BLaER1 treated with 17β-estradiol and CSF1 and Interleukin-3, amounts not matched to agents 10 nM and 100 nM (cell line): ENCODE data around the gene ABCC4.
"Not testable (repeated sequence)": the region's sequence is repeated elsewhere in the genome, so short reads cannot be mapped to it uniquely, and the experiment has no call there.

ENCODE experiments used
- H3K27ac ChIP-seq, 11 experiments: shearing (Covaris generic); formaldehyde crosslinking; 2 replicates each; pipeline ENCODE4 v1.8.1; 2022
- H3K27me3 ChIP-seq, 11 experiments: shearing (Covaris generic); formaldehyde crosslinking; 2 replicates each; pipeline ENCODE4 v1.8.1; 2022
- H3K36me3 ChIP-seq, 11 experiments: shearing (Covaris generic); formaldehyde crosslinking; 2 replicates each; pipeline ENCODE4 v1.8.1; 2022
- H3K4me1 ChIP-seq, 10 experiments: shearing (Covaris generic); formaldehyde crosslinking; 2 replicates each; pipeline ENCODE4 v1.8.1; 2022
- H3K4me2 ChIP-seq, 11 experiments: shearing (Covaris generic); formaldehyde crosslinking; 2 replicates each; pipeline ENCODE4 v1.8.1; 2022
- H3K4me3 ChIP-seq, 10 experiments: shearing (Covaris generic); formaldehyde crosslinking; 2 replicates each; pipeline ENCODE4 v1.8.1; 2022
- H3K9ac ChIP-seq, 11 experiments: shearing (Covaris generic); formaldehyde crosslinking; 2 replicates each; pipeline ENCODE4 v1.8.1; 2022
- H3K9me3 ChIP-seq, 11 experiments: shearing (Covaris generic); formaldehyde crosslinking; replicated peaks in 1 of 11; 2 replicates each; pipeline ENCODE4 v1.8.1; 2022
- H4K20me1 ChIP-seq, 11 experiments: shearing (Covaris generic); formaldehyde crosslinking; 2 replicates each; pipeline ENCODE4 v1.8.1; 2022
- Cebpa-rat ChIP-seq, 11 experiments: shearing (Covaris generic); IDR thresholded peaks; 2 replicates each; pipeline ENCODE4 v1.8.1; 2022

Gene ABCC4

DNA sequence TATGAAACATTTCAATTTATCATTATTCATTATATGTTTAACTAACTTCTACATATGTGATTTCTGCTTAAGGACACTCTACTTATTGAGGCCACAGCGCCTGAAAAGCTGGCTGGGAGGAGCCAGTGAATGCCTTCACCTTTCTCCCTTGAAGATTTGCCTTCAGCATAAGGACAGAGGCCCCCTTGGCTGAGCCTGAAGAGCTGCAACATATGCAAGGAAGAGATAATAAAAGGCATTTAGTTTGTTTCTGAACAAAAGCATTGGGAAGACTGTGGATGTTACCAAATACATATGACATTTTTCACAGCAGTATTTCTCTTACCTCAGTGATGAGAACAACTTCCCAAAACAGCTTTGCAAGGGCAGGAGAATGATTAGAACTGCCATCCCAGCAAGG lies 92.1 kb downstream of the ABCC4 start:
- H3K4me1 ChIP-seq: peaks cover 28 to 43% (median 41%) of the 10 kb centered on the region in 10 experiments
- H3K9ac ChIP-seq: no peak overlapping the region
- peak overlapping the region in 2 of 11 experiments; percentile 1 to 17; a peak in 1 of 22 replicates for H3K27ac ChIP-seq
- no peak overlapping the region for H3K4me3 ChIP-seq
- peaks cover 10 to 55% (median 44%) of the 10 kb centered on the region in 11 experiments for H3K36me3 ChIP-seq
- no peaks in the 10 kb centered on the region for H4K20me1 ChIP-seq
- H3K9me3 ChIP-seq: no peaks in the 10 kb centered on the region
- peak overlapping the region in 7 of 11 experiments; percentile 62 to 87 (median 83); a peak in 13 of 22 replicates for H3K4me2 ChIP-seq
- TF ChIP-seq Cebpa-rat (IDR thresholded peaks at IDR 0.05): no peak
- H3K27me3 ChIP-seq: no peaks in the 10 kb centered on the region

DNA sequence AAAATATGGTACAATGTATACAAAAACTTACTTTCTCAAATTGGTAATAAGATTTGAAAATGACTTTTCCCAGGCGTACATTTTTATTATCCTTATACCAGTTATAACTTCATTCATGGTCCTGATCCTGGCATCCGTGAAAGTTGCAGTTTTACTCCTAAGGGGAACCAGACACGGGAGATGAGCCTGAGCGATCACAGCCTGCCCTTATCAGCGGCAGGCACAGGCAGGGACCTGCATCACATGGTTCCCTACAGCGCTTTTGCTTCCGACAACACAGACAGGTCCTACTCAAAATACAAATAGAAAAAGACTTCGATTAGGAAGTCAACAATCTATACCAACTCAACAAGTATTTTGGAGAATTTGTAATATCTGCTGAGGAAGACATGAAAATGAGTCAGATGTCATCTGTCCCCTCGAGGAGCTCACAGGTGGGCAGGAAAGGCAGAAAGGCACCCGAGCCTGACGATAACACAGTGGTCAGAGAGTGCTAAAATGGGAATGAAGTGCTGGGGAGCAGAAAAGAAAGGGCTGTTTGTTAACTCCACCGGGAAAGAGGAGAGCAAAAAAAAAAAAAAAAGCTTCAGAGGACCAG lies 93.4 kb downstream of the ABCC4 start:
- peak overlapping the region; percentile 30 to 87 (median 76) for H3K4me2 ChIP-seq
- peak overlapping the region in 4 of 11 experiments; percentile 1 to 49 (median 8); a peak in 3 of 22 replicates for H3K27ac ChIP-seq
- no peak for TF ChIP-seq Cebpa-rat (IDR thresholded peaks at IDR 0.05)
- no peaks in the 10 kb centered on the region for H3K27me3 ChIP-seq
- peak overlapping the region in 6 of 11 experiments; percentile 11 to 41 (median 18); a peak in 5 of 22 replicates for H3K9ac ChIP-seq
- H3K4me3 ChIP-seq: peak overlapping the region in 2 of 10 experiments; percentile 3 to 19; a peak in 2 of 20 replicates
- H3K9me3 ChIP-seq: no peaks in the 10 kb centered on the region
- peaks cover 10 to 68% (median 56%) of the 10 kb centered on the region in 11 experiments for H3K36me3 ChIP-seq
- peaks cover 24 to 39% (median 31%) of the 10 kb centered on the region in 10 experiments for H3K4me1 ChIP-seq
- no peaks in the 10 kb centered on the region for H4K20me1 ChIP-seq

DNA sequence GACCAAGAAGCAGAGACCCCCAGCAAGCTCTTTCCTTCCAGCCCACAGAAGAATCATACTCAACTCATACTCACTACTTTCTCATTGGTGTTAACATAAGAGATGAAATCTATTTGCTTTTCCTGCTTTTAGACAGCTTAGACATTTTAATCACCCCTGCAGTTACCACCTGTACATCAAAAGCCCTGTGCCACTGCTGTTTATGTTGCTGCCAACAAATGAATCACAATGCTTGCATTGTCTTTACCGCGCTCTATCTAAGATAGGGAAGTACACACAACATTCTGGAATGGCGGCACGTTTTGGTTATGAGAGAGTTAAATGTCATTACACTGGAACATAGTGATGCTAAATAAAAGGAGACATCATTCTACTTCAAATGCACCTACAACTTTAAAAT lies 95.1 kb downstream of the ABCC4 start:
- Histone ChIP-seq H3K27me3 (no peaks in the 10 kb centered on the region), H3K9ac (no peak overlapping the region), H3K4me1 (peaks cover 24 to 39% (median 30%) of the 10 kb centered on the region in 10 experiments), H3K36me3 (peaks cover 16 to 84% (median 71%) of the 10 kb centered on the region in 11 experiments), H3K27ac (no peak overlapping the region), H3K9me3 (no peaks in the 10 kb centered on the region), H3K4me3 (no peak overlapping the region), H3K4me2 (no peak overlapping the region), H4K20me1 (no peaks in the 10 kb centered on the region)
- no peak for TF ChIP-seq Cebpa-rat (IDR thresholded peaks at IDR 0.05)

DNA sequence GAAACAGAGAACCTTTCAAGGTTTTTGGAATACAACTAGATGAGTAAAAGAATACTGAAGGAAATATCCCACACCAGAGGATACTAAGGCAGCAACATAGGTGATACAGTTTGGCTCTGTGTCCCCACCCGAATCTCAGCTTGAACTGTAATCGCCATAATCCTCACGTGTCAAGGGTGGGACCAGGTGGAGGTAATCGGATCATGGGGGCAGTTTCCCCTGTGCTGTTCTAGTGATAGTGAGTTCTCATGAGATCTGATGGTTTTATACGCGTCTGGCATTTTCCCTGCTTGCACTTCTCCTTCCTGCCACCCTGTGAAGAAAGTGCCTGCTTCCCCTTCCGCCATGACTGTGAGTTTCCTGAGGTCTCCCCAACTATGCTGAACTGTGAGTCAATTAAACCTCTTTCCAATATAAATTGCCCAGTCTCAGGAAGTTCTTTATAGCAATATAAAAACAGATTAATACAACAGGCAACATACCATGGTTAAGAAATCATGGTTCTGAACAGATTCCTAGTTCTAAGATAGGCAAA lies 97.0 kb downstream of the ABCC4 start:
- TF ChIP-seq Cebpa-rat (IDR thresholded peaks at IDR 0.05): no peak
- no peaks in the 10 kb centered on the region for H3K27me3 ChIP-seq

DNA sequence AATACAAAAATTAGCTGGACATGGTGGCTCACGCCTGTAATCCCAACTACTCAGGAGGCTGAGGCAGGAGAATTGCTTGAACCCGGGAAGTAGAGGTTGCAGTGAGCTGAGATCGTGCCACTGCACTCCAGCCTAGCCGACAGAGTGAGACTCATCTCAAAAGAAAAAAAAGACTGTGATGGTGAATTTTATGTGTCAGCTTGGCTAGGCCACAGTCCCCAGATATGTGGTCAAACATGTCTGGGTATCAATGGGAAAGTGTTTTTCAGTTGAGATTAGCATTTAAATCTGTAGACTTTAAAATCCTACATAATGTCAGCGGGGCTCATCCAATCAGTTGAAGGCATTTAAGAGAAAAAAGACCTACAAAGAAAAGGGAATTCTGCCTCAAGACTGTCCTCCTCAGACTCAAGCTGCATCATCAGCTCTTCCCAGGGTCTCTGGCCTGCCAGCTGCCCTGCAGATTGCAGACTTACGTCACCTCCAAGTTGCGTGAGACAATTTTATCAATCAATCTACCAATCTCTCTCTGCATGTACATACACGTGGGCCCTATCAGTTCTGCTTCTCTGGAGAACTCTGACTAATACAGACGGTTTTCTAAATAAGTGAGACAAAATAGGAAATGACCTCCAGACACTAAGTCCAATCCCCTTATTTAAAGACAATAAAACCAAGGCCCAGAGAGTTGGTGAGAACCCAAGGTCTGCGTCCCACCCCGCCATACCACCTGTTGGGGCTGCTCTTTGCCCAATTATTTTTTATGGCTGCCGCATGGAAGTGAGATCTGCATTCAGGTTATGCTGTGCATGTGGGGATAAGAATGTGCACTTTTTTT lies 99.2 kb downstream of the ABCC4 start:
- peaks cover 35 to 87% (median 84%) of the 10 kb centered on the region in 11 experiments for H3K36me3 ChIP-seq
- H3K9ac ChIP-seq: no peak overlapping the region
- peaks cover 10 to 18% (median 13%) of the 10 kb centered on the region in 11 experiments; a peak in 18 of 22 replicates for H3K9me3 ChIP-seq
- H3K4me3 ChIP-seq: no peak overlapping the region
- no peak overlapping the region for H3K27ac ChIP-seq
- peaks cover 0 to 16% (median 6%) of the 10 kb centered on the region in 10 experiments; a peak in 11 of 20 replicates for H3K4me1 ChIP-seq
- H4K20me1 ChIP-seq: peaks cover 0 to under 1% (median 0%) of the 10 kb centered on the region in 11 experiments; a peak in 1 of 22 replicates
- TF ChIP-seq Cebpa-rat (IDR thresholded peaks at IDR 0.05): no peak
- no peaks in the 10 kb centered on the region for H3K27me3 ChIP-seq
- no peak overlapping the region for H3K4me2 ChIP-seq

More for the DNA sequence above, 97.0 kb downstream of the ABCC4 start:
- Histone ChIP-seq H3K36me3 (peaks cover 29 to 89% (median 74%) of the 10 kb centered on the region in 11 experiments), H3K9me3 (peaks cover 2 to 10% (median 6%) of the 10 kb centered on the region in 11 experiments; a peak in 18 of 22 replicates), H3K4me1 (peaks cover 20 to 32% (median 23%) of the 10 kb centered on the region in 10 experiments), H3K4me3 (no peak overlapping the region), H3K9ac (no peak overlapping the region), H3K27ac (peak overlapping the region in 1 of 11 experiments; percentile 33; a peak in 2 of 22 replicates), H3K4me2 (peak overlapping the region in 5 of 11 experiments; percentile 25 to 55 (median 33); a peak in 8 of 22 replicates), H4K20me1 (no peaks in the 10 kb centered on the region)

DNA sequence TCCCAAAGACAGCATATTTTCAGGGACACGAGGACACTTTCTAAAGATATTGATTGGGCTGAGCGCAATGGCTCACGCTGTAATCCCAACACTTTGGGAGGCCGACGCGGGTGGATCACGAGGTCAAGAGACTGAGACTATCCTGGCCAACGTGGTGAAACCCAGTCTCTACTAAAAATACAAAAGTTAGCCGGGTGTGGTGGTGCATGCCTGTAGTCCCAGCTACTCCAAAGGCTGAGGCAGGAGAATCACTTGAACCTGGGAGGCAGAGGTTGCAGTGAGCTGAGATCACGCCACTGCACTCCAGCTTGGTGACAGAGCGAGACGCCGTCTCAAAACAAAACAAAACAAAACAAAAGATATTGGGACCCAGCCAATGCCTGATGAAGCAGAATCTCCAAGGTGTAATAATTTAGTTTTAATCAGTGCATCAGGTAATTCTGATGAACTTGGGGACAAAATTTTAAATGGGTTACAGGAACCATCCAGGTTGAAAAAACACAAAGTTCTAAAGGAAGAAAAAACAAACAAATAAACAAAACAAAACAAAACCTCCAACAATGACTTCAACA lies 100.8 kb downstream of the ABCC4 start:
- not testable (repeated sequence) for H3K4me3 ChIP-seq, H3K27me3 ChIP-seq, H3K9ac ChIP-seq, H3K27ac ChIP-seq, H3K4me2 ChIP-seq, H4K20me1 ChIP-seq
- H3K9me3 ChIP-seq: peaks cover 10 to 18% (median 13%) of the 10 kb centered on the region in 11 experiments; a peak in 18 of 22 replicates
- peaks cover 0 to 16% (median 9%) of the 10 kb centered on the region in 10 experiments; a peak in 11 of 20 replicates for H3K4me1 ChIP-seq
- H3K36me3 ChIP-seq: peaks cover 29 to 83% (median 77%) of the 10 kb centered on the region in 11 experiments

DNA sequence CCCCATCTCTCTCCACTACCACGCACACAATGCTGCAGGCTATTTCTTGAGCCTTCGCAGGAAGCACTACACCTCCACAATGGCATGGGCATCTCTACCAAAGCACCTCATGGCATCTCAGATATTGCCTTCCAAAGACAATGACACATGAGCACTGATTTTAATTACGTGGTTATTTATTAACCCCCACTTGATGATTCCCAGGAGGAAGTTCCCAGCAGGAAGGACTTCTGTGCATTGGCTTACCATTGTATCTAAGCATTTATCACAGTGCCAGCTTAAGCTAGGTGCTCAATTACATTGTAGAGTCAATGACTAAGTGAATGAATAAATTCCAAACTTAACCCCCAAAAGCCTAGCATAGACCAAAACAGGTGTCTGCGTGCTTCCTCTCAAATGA lies 101.4 kb downstream of the ABCC4 start:
- peaks cover 29 to 81% (median 72%) of the 10 kb centered on the region in 11 experiments for H3K36me3 ChIP-seq

DNA sequence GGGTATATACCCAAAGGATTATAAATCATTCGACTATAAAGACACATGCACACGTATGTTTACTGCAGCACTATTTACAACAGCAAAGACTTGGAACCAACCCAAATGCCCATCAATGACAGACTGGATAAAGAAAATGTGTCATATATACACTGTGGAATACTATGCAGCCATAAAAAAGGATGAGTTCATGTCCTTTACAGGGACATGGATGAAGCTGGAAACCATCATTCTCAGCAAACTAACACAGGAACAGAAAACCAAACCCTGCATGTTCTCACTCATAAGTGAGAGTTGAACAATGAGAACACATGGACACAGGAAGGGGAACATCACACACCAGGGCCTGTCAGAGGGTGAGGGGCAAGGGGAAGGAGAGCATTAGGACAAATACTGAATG lies 102.6 kb downstream of the ABCC4 start:
- not testable (repeated sequence) for H3K27me3 ChIP-seq, H3K27ac ChIP-seq, H3K4me2 ChIP-seq, H3K4me3 ChIP-seq, H3K9ac ChIP-seq, H3K4me1 ChIP-seq, H4K20me1 ChIP-seq
- Histone ChIP-seq H3K9me3 (peaks cover 10 to 18% (median 13%) of the 10 kb centered on the region in 11 experiments; a peak in 18 of 22 replicates), H3K36me3 (peaks cover 37 to 81% (median 70%) of the 10 kb centered on the region in 11 experiments)

More for the DNA sequence above, 101.4 kb downstream of the ABCC4 start:
- no peaks in the 10 kb centered on the region for H3K27me3 ChIP-seq
- no peak overlapping the region for H3K4me3 ChIP-seq
- no peak overlapping the region for H3K9ac ChIP-seq
- H3K4me1 ChIP-seq: peaks cover 0 to 16% (median 8%) of the 10 kb centered on the region in 10 experiments; a peak in 11 of 20 replicates
- H3K27ac ChIP-seq: no peak overlapping the region
- peaks cover 0 to 5% (median 0%) of the 10 kb centered on the region in 11 experiments; a peak in 1 of 22 replicates for H4K20me1 ChIP-seq
- TF ChIP-seq Cebpa-rat (IDR thresholded peaks at IDR 0.05): no peak
- peaks cover 10 to 18% (median 13%) of the 10 kb centered on the region in 11 experiments; a peak in 18 of 22 replicates for H3K9me3 ChIP-seq
- H3K4me2 ChIP-seq: no peak overlapping the region
